HG03095 (cell line): Measurements from ENCODE around the gene GUK1.
A peak's percentile ranks its signal among the peaks of the same experiment; 100 is the strongest.
"Not testable (repeated sequence)": the region's sequence is repeated elsewhere in the genome, so short reads cannot be mapped to it uniquely, and the experiment has no call there.

Experiments used
- ATAC-seq: cut with Tn5 transposase; IDR thresholded peaks from one replicate; pipeline ENCODE4 v1.9.1; 2021; ENCODE audit warnings: moderate library complexity; ENCODE audit not compliant: unreplicated experiment

The GUK1 gene

GRCh38 chr1:228104526-228105269 lies 35.4 kb upstream of the GUK1 start:
- no peak for ATAC-seq

- no peak for ATAC-seq
Measured at GRCh38 chr1:228105270-228105995, 34.6 kb upstream of the GUK1 start.

GRCh38 chr1:228105996-228106799 lies 33.9 kb upstream of the GUK1 start:
- ATAC-seq, result no peak

- ATAC-seq, result no peak
Measured at GRCh38 chr1:228106800-228107054, 33.4 kb upstream of the GUK1 start.

GRCh38 chr1:228107636-228108035 lies 32.4 kb upstream of the GUK1 start:
- no peak for ATAC-seq

- no peak for ATAC-seq
Measured at GRCh38 chr1:228108055-228108690, 31.9 kb upstream of the GUK1 start.

GRCh38 chr1:228108742-228109072 lies 31.4 kb upstream of the GUK1 start:
- peak; percentile 11 for ATAC-seq

GRCh38 chr1:228109073-228109961 lies 30.8 kb upstream of the GUK1 start, which contains the start of gene MRPL55:
Gene MRPL55, minus strand, starts transcription at chr1:228109299. Its CDS starts 1,039 bp downstream, at chr1:228108260.
- peak; percentile 82 for ATAC-seq

GRCh38 chr1:228109962-228110488 lies 30.1 kb upstream of the GUK1 start:
- no peak for ATAC-seq

GRCh38 chr1:228110556-228110955 lies 29.5 kb upstream of the GUK1 start:
- no peak for ATAC-seq

- not testable (repeated sequence) for ATAC-seq
Measured at GRCh38 chr1:228111315-228111714, 28.8 kb upstream of the GUK1 start.

- no peak for ATAC-seq
Measured at GRCh38 chr1:228112167-228112566, 27.9 kb upstream of the GUK1 start.

- no peak for ATAC-seq
Measured at GRCh38 chr1:228112617-228113016, 27.5 kb upstream of the GUK1 start.

GRCh38 chr1:228114827-228115226 lies 25.3 kb upstream of the GUK1 start:
- no peak for ATAC-seq

GRCh38 chr1:228117335-228117734 lies 22.7 kb upstream of the GUK1 start:
- ATAC-seq, result no peak

GRCh38 chr1:228118040-228118439 lies 22.0 kb upstream of the GUK1 start:
- no peak for ATAC-seq

GRCh38 chr1:228120351-228120750 lies 19.7 kb upstream of the GUK1 start:
- ATAC-seq, result no peak

- ATAC-seq, result no peak
Measured at GRCh38 chr1:228120857-228121489, 19.1 kb upstream of the GUK1 start.

- no peak for ATAC-seq
Measured at GRCh38 chr1:228122921-228123441, 17.1 kb upstream of the GUK1 start.
